GM19468 (cell line): ENCODE results near the gene RILPL1.
"Not testable (repeated sequence)": the region's sequence is repeated elsewhere in the genome, so short reads cannot be mapped to it uniquely, and the experiment has no call there.

ENCODE experiments used
- ATAC-seq: cut with Tn5 transposase; IDR thresholded peaks from one replicate; pipeline ENCODE4 v1.9.1; 2021; ENCODE audit warnings: mild to moderate bottlenecking, moderate library complexity, moderate number of reproducible peaks; ENCODE audit not compliant: unreplicated experiment; ENCODE audit errors: extremely low read depth

The RILPL1 gene

DNA sequence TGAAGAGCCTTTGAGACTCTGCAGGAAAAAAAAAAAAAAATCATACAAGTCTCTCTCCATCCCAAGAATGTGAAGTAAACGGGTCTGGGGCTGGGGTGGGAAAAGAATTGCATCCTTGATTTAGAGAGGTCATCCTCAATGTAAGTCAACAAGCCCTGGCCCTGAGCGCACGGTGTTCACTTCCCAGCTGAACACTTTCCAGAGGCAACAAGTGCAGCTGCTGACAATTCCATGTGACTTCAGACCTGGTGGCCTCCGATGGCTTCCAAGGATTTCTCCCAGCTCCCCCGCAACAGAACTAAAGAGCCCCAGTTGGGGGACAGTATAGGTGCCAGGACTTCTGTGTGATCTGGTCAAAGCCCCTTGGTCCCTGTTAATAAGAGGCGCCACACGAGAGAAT is 2.4 kb downstream of the RILPL1 start:
- ATAC-seq, result no peak

DNA sequence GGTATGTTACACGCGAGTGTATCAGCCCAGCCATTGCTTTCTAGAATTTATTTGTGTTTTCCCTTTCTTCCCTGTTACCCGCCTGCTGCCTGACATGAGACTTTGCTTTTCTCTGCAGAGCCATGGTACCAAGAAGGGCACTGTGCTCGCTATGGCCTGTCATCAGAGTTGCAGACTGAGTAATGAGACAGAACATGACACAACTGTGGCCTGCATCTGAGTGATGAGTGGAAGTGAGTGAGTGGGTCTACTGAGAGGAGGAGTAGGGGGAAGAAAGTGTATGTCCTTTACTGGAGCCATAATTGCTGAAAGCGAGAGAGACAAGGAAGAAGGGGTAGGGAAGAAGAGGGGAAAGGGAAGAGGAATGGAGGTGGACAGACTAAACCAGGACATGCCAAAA is 2.9 kb downstream of the RILPL1 start:
- ATAC-seq, result no peak

DNA sequence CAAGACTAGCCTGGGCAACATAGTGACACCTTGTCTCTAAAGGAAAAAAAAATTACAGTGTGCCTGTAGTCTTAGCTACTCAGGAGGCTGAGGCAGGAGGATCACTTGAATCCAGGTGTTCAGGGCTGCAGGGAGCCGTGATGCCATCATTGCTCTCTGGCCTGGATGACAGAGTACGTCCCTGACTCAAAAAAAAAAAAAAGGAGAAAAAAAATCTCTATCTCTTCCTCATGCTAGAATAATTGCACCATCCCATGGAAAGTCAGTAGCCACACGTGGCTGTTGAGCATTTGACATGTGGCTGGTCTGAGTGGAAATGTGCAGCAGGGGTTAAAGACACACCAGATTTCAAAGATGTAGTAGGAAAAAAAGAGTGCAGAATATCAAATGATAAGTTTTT is 3.8 kb downstream of the RILPL1 start:
- no peak for ATAC-seq

DNA sequence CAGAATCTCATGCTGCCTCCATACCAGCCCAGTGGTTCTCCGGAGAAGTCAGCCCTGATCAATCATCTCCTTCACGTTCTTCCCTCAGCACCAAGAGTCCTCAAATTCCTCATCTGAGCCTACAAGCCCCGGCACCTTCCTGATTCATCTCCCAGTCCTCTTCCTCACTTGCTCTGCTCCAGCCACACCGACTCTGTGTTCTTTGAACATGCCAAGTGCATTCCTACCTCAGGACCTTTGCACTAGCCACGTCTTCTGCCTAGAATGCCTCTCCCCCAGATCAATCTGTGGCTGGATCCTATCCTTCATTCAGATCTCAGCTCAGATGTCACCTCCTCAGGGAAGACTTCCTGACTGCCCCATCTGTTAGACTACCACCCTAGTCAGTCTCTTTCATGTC is 4.7 kb downstream of the RILPL1 start:
- no peak for ATAC-seq

DNA sequence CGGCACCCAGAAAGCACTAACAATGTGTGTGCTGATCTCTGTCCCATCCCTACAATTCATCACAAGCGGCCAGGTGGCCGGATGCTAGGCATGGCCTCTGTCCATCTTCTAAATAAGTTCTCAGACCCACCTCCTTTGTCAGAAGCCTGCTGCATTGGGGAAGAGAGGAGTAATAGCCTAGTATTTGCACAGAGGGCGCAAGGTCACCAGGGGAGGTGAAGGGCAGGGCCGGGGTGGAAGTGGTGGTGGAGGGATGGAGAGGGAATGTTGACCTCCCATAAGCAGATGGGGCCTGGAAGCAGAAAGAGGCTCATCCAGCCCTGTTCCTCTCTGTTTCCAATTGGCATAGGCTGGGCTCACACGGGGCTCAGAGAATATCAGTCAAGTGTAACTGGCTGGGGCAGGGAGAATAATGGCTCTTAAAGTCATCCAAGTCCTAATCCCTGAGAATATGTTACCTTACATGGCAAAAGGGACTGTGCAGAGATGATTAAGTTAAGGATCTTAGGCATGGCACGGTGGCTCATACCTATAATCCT is 6.9 kb downstream of the RILPL1 start:
- no peak for ATAC-seq

DNA sequence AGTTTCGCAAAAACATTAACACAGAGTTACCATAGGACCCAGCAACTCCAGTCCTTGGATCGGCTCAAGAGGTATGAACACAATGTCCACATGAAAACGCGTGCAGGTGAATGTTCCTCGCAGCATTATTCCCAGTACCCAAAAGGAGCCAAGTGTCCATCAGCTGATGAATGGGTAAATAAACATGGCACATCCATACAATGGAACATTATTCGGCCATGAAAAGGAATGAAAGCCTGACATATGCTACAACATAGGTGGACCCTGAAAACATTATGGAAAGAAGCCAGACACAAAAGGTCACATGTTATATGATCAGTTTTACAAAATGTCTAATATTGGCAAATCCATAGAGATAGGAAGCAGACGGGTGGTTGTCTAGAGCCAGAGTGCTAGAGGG is 9.1 kb downstream of the RILPL1 start:
- ATAC-seq, result no peak

DNA sequence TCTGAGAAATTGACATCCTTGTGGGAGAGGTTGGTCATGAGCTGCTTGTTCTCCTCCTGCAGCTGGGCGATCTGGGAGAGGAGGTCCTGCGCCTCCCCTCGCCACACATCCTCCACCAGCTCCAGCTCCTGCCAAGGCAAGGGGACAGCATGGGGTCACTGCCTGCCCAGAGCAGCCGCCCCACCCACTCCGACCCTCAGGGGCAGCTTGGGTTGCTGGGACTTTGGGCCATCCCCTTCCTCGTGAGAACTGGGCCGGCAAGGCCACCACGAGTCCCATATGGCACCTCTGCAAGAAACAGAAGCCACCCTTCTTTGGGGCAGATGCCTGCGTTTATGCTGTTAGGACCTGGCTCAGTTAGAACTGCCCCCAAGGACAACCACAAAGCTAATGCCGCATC is 10.0 kb downstream of the RILPL1 start:
- no peak for ATAC-seq

DNA sequence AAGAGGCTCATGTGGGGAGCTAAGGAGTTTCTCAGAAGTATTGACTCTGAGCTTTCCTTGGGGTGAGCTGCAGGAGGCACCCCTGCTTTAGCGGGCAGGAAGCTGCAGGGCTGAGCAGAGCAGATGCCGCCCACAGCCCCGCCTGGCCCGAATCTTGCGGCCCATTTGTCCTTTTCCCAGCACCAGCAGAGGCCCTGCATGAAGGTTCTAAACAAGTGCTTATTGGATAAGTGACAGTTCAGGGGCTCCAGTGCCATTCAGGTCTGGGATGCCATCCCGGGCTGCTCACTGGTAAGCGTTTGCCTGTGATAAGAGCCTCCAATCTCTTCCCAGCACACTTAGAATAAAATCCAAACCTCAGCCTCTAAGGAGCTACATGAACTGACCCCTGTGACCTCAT is 11.4 kb downstream of the RILPL1 start:
- no peak for ATAC-seq

DNA sequence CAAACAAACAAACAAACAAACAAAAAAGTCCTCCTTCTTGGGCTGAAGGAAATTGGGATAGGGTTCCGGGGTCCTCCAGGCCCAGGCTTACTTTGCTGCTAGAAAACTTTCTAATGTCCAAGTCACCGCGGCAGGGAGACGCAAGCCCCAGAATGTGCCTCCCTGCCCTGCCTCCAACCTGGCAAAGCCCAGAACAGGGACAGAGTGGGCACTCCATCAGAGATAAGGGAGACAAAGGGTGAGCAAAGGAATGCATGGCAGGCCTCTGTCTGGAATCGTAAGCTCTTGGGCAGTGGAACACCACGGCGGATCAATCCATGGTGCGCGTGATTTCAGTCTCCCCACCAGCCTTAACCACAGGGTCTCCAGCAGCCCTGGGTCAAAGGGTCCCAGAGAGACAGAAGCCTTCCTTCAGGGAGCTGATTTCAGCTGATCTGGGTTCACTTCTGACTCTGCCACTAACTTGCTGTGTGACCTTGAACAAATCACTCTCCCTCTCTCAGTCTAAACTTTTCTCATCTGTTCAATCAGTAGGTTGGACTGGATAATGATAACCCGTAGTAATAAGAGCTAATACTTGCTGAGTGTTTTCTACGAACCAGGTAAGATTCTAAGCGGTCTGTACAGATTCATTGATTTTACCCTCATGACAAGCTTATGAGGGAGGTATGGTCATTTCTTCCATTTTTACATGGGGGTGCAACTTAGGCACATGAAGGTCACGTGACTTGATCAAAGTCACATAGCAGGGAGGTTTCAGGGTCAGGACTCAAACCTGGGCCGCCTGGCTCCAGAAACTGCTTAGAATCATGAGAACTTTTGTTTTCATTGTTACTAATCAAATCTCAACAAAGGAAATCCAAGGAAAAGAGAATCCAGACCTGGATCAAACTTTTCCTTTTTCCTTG is 12.7 kb downstream of the RILPL1 start:
- no peak for ATAC-seq

DNA sequence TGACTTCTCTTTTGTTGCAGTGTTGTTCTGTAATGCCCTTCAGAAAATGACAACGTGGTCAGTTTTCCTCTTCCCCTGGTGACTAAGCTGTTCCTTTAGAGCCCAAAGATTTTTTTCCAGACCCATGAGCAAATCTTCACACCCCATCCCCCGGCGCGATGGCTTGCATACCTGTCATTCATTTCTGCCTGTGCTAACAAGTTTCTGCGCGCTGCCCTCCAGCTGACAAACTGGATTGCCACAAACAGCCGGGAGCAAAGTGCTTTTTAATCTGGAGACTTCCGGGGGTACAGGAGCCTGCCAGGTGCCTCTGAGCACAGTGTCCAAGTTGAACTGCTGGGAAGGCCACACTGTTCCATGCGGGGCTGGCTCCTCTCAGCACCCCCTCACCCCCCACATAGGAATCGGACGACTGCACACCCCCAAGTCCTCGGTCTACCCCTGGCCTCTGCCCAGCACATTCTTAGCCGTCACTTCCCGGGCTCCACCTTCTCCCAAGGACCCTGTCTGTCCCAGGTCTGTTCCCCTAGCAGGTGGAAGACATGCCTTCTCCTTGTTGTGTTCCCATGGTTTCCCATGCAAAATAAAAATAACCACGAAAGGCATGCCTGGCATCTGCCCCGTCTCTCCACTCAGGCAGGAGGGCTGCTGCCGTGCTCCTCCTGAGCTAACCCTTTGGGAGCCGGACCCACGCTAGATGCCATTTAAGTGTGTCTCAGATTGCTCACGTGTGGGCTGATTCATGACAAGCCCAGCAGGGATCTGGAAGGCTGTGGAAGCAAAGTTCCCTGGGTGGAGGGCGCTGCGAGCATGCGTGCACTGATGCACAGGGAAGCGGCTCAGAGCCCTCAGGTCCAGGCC is 14.1 kb downstream of the RILPL1 start:
- ATAC-seq, result no peak

DNA sequence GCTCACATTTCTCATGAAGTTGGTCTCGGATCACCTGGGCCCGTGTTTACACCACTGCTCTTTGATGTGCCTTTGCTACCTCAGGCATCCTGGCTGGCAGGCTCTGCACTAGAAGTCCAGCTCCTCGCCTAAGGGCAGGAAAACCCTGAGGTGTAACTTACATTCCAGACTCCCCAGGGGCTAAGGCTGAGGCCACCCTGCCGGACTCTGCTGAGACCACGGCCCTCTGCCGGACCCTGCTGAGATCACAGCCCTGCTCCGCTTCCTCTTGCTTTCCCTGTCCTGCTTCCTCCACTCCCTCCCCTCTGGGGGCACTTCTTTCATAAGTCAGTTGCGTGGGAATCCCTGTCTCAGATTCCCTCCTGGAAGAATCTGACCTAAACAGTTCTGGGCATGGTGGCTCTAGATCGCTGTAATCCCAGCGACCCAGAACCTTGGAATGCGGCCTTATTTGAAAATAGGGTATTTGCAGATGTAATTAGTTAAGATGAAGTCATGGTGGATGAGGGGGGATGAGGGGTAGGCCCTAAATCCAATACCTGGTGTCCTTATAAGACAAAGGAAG is 17.2 kb downstream of the RILPL1 start:
- ATAC-seq, result no peak

DNA sequence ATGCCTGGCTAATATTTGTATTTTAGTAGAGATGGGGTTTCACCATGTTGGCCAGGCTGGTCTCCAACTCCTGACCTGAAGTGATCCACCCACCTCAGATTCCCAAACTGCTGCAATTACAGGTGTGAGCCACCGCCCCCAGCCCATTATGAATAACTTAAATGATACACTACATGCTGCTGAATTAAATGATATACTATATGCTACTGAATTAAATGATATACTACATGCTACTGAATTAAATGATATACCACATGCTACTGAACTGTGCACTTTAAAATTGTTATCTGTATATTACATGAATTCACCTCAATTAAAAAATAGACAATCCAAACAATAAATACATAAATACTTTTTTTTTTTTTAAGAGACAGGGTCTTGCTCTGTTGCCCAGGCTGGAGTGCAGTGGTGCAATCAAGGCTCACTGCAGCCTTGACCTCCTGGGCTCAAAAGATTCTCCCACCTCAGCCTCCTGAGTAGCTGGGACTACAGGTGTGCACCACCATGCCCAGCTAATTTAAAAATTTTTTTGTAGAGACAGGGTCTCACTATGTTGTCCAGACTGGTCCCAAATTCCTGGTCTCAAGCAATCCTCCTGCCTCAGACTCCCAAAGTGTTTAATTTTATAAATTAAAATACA is 18.8 kb downstream of the RILPL1 start:
- not testable (repeated sequence) for ATAC-seq

DNA sequence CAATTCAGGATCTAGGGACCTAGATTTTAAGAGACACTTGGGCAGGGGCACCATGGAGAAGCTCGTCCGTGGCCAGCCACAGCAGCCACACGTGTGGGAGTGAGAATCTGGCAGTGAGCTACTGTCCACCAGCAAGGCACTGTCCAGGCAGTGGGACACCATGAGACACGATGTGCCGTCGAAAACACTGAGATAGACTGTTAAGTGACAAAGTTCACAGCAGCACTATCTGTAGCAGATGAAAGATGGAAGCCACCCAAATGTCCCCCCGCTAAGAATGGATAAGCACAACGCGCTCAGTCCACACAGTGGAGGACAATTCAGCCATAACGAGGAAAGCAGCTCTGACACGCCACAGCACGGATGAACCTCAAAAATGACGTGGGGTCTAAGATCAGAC is 19.7 kb downstream of the RILPL1 start:
- no peak for ATAC-seq

DNA sequence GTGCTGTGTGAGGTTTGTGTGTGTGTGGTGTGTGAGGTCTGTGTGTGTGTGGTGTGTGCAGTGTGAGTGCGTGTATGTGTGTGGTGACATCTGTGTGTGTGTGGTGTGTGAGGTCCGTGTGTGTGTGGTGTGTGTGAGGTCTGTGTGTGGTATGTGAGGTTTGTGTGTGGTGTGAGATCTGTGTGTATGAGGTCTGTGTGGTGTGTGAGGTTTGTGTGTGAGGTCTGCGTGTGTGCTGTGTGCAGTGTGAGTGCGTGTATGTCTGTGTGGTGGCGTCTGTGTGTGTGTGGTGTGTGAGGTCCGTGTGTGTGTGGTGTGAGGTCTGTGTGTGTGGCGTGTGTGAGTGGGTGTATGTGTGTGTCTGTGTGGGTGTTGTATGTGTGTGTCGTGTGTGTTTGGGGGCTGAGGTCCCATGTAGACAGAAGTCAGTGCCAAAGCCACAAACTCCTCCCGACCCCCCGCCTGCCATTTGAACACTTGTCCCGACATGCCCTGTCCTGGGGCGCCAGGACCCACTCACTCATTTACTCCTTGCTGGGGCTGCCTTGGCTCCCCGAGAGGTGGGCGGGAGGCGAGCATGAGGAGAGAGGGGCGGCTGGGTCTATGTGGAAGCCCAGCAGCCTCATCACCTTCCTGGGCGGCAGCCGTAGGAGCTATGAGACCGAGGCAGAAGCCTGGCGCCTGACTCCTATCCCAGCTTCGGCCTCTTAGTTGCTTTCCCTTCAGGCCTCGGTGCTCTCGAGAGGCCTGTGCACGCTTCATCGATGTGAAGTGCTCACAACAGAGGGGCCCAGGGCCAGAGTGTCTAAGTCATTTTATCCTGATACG is 20.5 kb downstream of the RILPL1 start:
- no peak for ATAC-seq

DNA sequence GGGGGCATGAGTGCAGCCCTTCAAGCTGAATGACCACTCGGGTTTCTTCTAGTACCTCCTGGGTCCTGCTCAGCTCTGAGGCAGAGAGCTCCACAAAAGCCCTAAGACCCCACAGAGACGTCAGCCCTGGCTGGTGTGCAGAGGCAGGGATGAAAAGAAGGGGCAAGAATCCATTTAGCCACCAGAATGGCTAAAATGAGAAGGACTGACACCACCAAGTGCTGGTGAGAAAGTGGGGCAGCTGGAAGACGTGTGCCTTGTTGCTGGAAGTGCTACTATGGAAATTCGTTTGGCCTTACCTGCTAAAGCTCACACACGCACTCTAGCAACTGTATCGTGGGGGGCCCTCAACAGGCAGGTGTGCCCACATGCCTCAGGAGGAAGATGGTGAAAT is 26.7 kb downstream of the RILPL1 start:
- ATAC-seq, result no peak

DNA sequence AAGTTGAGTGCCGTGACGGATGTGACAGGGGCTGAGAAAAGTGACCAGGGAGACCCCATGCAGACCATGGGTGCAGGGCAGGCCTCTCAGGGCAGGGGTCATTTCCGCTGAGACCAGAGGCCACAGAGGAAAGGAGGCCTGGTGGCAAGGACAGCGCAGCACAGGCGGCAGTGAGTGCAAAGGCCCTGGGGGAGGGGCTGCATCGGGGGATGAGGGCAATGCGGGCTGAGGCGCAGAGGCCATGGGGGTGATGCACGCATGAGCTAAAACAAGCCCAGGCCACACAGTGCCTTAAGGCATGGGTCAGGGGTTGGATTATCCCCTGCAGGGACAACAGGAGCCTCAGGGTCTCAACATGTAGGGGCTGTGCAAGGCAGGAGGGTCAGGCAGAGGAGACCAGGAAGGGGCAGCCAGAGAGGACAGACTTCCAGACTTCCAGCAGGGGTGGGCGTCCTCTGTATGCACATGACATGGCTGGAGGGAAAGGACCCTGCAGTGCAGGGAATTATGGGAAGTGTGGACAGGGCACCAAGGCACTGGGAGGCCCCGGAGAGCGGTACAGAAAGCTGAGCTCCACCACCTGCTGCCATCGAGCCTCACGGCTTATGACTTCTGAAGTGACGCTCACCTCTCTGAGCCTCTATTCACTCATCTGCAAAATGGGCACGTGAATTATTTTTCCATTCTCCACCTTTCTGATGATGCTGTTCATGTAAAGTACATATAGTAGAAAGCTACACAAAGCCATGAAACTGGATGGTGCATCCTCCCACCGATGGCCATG is 27.3 kb downstream of the RILPL1 start:
- ATAC-seq, result no peak

DNA sequence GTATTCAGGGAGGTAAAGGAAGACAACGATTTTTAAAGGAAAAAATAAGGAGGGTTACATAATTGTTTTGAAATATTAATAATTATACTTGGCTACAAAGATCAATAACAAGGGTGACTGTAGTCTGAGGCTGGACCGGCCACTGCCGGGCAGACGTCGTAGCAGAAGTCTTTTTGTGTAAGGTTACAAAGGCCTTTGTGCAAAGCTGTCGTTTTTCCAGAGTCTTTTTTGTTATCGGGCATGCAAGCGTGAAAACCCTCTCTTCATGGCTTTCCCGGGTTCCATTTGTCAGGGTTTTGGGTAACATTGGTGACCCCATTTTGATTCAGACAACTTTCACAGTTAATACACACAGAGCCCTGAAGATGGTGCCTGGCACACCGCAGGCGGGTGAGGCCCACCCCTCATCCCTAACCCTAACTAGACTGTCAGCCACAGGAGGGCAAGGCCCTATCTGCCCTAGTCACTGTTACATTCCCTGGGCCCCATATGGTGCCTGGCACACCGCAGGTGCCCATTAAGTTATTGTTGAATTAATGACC is 31.3 kb downstream of the RILPL1 start:
- no peak for ATAC-seq

DNA sequence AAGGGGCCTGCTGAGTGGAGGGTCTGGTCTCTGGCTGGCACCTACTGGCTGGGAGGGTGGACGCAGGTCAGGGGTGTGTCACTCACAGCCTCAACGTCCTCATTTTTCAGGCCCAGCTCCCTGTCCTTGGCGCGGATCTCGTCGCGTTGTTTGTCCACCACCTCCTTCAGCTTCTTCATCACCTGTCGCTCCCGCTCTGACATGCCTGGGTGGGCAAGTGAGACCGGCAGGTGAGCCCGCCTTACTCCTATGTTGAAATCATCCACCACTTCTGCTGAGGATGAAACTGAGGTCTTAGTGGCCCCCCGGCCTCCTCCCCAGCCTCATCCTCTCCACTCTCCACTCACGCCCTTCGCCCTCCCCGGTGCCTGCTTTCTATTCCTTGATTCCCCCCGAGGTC is 34.2 kb downstream of the RILPL1 start:
- no peak for ATAC-seq
